HUES6 (cell line): ENCODE data around the gene PPP2R2B.

Experiments used
- H3K27ac ChIP-seq: 2 replicates; pipeline ENCODE4 v1.7.0; 2013; ENCODE audit warnings: low read depth, mild to moderate bottlenecking, low read length, inconsistent platforms
- H3K27me3 ChIP-seq: 2 replicates; pipeline ENCODE4 v1.6.1; 2013; ENCODE audit warnings: low read length; ENCODE audit not compliant: control insufficient read depth, insufficient read depth
- H3K36me3 ChIP-seq: 2 replicates; pipeline ENCODE4 v1.6.1; 2013; ENCODE audit warnings: low read length; ENCODE audit not compliant: control insufficient read depth, insufficient read depth
- H3K4me1 ChIP-seq: 2 replicates; pipeline ENCODE4 v1.6.1; 2013; ENCODE audit warnings: low read length; ENCODE audit not compliant: control insufficient read depth, insufficient read depth
- H3K4me3 ChIP-seq: 2 replicates; pipeline ENCODE4 v1.5.1; 2013; ENCODE audit warnings: low read depth, low read length
- H3K9ac ChIP-seq: one replicate; pipeline ENCODE4 v1.6.1; 2013; ENCODE audit warnings: mild to moderate bottlenecking, low read length
- H3K9me3 ChIP-seq: 2 replicates; pipeline ENCODE4 v1.6.1; 2013; ENCODE audit warnings: low read depth, low read length; ENCODE audit not compliant: control insufficient read depth, insufficient read depth

The PPP2R2B gene

DNA sequence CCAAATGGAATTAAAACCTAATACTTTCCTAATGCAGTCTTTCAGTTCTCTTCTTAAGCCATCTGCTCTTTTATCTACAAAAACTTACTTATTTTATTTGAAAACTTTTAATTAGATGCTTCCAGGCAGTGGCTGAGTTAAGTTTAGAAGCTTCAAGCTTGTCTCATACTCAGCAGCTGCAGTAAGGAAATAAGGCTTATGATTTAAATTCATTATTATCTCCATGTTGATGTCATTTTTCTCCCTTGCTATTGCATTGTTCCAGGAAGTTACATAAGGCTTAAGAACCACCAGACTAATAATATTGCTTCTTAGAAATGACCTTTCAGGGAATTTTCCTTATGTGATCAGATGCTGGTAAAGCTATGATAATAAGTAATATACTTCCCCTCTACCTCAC, 119.6 kb downstream of the PPP2R2B start:
- H3K9ac ChIP-seq = no peak overlapping the region
- H3K9me3 ChIP-seq = no peaks in the 10 kb centered on the region
- H3K4me1 ChIP-seq = peaks cover 3% of the 10 kb centered on the region; the same call in 1 of the 2 replicates
- H3K27ac ChIP-seq = no peak overlapping the region
- no peaks in the 10 kb centered on the region for H3K27me3 ChIP-seq
- H3K36me3 ChIP-seq = no peaks in the 10 kb centered on the region
- H3K4me3 ChIP-seq = no peak overlapping the region

DNA sequence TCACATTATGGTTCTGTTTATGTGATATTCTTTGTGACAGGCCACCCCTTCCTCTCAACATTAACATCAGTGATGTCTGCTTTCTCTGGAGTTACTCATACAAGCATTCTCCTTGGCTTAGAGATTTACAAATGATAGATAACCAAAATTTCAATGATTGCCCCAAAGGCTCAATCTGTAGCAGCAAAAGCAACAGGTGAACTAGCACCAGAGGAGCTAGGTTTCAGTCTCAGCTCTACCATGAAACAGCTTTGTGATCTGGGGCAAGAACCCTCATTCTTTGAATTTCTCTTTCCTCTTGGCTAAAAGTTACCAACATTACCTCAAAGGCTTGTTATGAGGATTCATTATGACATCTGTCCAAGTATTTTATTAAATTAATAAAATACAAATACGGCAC, 120.5 kb downstream of the PPP2R2B start:
- Histone ChIP-seq H3K27me3 (no peaks in the 10 kb centered on the region), H3K9ac (no peak overlapping the region), H3K9me3 (no peaks in the 10 kb centered on the region), H3K4me1 (peaks cover 6% of the 10 kb centered on the region; the same call in 1 of the 2 replicates), H3K27ac (no peak overlapping the region), H3K4me3 (no peak overlapping the region), H3K36me3 (no peaks in the 10 kb centered on the region)

DNA sequence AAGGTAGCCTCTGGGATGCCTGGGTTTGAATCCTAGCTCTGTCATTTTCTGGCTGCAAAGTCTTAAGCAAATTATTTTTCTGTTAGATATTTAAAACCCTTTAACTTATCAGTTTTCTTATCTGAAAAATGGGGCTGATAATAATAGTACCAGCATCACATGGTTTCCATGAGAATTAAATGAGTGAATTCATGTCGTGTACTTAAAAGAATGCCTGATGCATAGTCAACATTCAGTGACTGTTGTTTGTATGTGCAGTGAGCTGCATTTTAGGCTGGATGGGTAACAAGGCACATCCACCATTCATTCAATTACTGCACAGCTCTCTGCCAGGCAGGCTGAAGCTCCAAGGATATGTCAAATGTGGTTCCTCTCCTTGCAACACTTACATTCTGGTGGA, 122.0 kb downstream of the PPP2R2B start:
- H3K27ac ChIP-seq = no peak overlapping the region
- no peaks in the 10 kb centered on the region for H3K9me3 ChIP-seq
- H3K9ac ChIP-seq = no peak overlapping the region
- no peak overlapping the region for H3K4me3 ChIP-seq
- no peaks in the 10 kb centered on the region for H3K36me3 ChIP-seq
- no peaks in the 10 kb centered on the region for H3K27me3 ChIP-seq
- H3K4me1 ChIP-seq = peaks cover 3% of the 10 kb centered on the region; the same call in 1 of the 2 replicates

DNA sequence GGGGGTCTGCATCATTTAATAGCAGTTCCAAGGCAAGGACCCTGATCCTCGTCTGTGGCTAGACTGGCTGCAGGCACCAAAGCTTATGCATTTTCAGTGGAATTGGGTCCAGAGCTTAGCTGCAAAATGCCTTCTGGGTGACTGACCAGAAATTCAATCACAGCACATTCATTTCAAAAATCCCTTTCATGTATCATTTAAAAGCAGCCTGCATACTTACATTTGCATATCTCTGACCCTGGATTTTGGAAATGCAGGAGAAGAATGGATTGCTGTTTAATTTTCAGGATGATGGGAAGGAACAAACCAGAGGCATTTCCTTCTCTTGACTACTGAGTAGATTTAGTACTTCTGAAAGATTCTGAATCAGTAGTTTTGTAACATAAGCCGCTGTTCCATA, 122.8 kb downstream of the PPP2R2B start:
- Histone ChIP-seq H3K27me3 (no peaks in the 10 kb centered on the region), H3K27ac (no peak overlapping the region)

DNA sequence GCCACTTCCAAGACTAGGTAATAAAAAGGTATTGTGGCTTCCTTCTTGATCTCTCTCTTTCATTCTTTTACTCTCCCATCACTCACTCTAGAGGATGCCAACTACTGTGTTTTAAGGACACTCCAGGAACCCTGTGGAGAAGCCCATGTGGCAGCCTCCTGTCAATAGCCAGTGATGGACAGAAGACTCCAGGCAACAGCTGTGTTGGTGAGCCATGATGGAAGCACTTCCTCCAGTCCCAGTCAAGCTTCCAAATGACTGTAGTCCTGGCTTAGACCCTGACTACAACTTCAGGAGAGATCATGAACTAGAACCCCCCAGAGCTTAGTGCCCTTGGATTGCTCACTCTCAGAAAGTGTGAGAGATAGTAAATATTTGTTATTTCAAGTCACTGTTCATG, 123.9 kb downstream of the PPP2R2B start:
- Histone ChIP-seq H3K27me3 (no peaks in the 10 kb centered on the region), H3K27ac (no peak overlapping the region), H3K4me1 (peaks cover 3% of the 10 kb centered on the region; the same call in 1 of the 2 replicates), H3K36me3 (no peaks in the 10 kb centered on the region), H3K9me3 (no peaks in the 10 kb centered on the region), H3K9ac (no peak overlapping the region), H3K4me3 (no peak overlapping the region)

More for the DNA sequence above, 122.8 kb downstream of the PPP2R2B start:
- Histone ChIP-seq H3K4me3 (no peak overlapping the region), H3K9me3 (no peaks in the 10 kb centered on the region), H3K9ac (no peak overlapping the region), H3K36me3 (no peaks in the 10 kb centered on the region), H3K4me1 (peaks cover 3% of the 10 kb centered on the region; the same call in 1 of the 2 replicates)

DNA sequence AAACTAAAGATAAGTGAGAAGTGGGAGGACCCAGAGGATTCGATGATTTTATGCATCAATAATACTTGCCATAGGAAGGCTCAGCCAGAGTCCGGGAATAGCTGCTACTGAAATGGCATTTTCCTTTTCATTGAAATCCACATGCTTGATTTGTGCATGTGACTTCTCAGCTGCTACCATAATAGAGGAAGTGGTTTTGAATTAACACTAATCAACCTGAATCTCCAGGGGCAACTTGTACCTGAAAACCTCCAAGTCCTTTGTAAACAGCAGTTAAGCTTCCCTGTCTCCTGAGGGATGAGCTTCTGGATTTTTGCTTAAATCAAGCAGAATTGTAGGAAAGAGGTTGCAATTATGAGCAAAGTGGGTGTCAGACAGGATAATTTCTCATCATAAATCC, 124.9 kb downstream of the PPP2R2B start:
- Histone ChIP-seq H3K9me3 (peaks cover under 1% of the 10 kb centered on the region; the same call in 1 of the 2 replicates), H3K9ac (no peak overlapping the region), H3K36me3 (no peaks in the 10 kb centered on the region), H3K4me3 (no peak overlapping the region), H3K27ac (no peak overlapping the region), H3K4me1 (peaks cover 3% of the 10 kb centered on the region; the same call in 1 of the 2 replicates), H3K27me3 (no peaks in the 10 kb centered on the region)

DNA sequence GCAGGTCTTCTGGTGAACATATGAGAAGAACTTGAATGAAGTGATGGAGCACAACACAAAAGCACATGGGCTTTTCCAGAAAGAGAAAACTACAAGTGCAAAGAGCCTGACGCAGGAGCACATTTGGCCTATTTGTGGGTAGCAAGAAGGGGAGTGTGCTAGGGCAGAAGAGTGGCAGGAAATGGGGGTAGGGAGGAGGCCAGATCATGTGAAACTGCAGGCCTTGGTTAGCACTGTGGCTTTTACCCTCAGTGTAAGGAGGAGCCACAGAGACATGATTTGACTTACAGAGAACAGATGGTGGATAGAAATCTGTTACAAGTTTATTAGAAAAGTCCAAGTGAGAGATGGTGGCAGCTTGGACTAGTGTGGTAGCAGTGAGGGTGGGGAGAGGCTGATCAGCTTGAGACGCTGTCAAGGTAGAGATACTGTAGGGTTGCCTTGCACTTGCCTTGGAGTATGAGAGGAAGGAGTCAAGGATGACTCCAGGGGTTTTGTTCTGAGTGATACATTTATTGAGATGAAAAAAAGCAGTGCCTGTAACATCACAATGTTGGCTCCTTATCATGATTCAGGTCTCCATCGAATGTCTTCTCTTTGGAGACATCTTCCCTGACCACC, 126.7 kb downstream of the PPP2R2B start:
- no peak overlapping the region for H3K4me3 ChIP-seq
- no peak overlapping the region for H3K27ac ChIP-seq
- H3K27me3 ChIP-seq = no peaks in the 10 kb centered on the region
- H3K4me1 ChIP-seq = peaks cover 3% of the 10 kb centered on the region; the same call in 1 of the 2 replicates
- H3K36me3 ChIP-seq = no peaks in the 10 kb centered on the region
- H3K9ac ChIP-seq = no peak overlapping the region
- peaks cover 5% of the 10 kb centered on the region for H3K9me3 ChIP-seq

DNA sequence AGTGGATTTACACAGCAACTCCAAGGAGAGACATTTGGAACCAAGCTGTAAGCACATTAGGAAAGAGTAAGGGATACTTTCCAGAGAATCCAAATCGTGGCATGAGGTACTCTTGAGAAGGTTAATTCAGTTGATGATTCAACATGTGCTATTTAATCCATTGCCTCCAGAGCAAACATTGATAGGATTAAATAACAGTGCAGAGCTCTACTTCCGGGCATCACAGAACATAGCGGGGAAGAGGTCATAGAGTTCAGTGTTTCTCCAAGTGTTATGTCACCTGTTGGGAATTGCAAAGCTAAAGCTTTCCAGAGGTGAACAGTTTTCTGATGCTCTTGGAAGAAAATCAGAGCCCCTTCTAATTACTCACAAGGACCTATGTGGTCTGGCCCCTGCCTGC, 127.5 kb downstream of the PPP2R2B start:
- H3K36me3 ChIP-seq = no peaks in the 10 kb centered on the region
- no peaks in the 10 kb centered on the region for H3K27me3 ChIP-seq
- H3K9ac ChIP-seq = no peak overlapping the region
- peaks cover 5% of the 10 kb centered on the region for H3K9me3 ChIP-seq
- H3K27ac ChIP-seq = no peak overlapping the region
- no peak overlapping the region for H3K4me3 ChIP-seq
- H3K4me1 ChIP-seq = peaks cover 3% of the 10 kb centered on the region; the same call in 1 of the 2 replicates

DNA sequence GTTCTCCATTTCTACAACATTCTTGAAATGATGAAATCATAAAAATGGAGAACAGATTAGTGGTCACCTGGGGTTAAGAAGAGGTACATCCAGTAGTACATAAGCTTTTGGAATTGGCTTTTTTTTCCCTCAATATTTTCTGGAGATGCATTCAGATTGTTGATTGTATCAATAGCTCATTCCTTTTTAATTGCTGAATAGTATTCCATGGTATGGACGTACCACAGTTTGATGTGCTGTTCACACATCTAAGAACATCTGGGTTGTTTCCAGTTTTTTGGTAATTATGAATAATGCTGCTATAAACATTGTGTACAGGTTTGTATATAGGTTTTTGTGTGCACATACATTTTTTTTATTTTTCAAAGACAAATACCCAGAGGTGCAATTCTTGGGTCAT, 130.0 kb downstream of the PPP2R2B start:
- no peak overlapping the region for H3K27ac ChIP-seq
- no peaks in the 10 kb centered on the region for H3K27me3 ChIP-seq
- no peaks in the 10 kb centered on the region for H3K36me3 ChIP-seq
- H3K9ac ChIP-seq = no peak overlapping the region
- H3K9me3 ChIP-seq = peaks cover 5% of the 10 kb centered on the region
- no peak overlapping the region for H3K4me3 ChIP-seq
- peaks cover 8% of the 10 kb centered on the region for H3K4me1 ChIP-seq

DNA sequence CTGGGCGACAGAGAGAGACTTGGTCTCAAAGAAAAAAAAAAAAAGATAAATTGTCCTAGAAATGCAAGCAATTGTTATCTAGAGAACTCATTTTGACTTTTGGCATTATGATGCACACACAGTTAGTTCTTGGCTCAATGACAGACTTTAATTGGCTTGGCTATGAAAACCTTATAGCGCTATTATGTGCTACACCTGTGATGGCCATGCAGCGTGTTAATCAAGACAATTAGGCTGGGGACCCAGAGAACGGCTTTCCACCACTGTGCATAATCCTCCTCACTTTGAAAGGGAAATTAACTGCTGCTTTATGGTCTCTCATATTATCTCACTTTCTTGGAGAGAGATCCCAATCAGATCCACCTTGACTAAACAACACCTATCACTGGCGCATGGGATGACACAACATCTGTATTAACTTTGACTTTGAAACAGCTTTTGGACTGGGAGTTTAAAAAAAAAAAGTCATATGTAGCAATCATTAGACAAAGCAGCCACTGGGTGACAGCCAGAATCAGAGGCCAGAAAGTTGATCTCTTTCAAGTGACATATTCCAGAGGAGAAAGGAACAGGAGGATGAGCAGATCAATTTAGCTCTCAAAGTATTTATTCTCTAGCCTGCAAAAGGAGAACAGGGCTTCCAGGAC, 132.5 kb downstream of the PPP2R2B start:
- Histone ChIP-seq H3K27me3 (no peaks in the 10 kb centered on the region), H3K4me3 (no peak overlapping the region), H3K36me3 (no peaks in the 10 kb centered on the region), H3K4me1 (peaks cover 8% of the 10 kb centered on the region), H3K9me3 (peaks cover 5% of the 10 kb centered on the region), H3K9ac (no peak overlapping the region), H3K27ac (no peak overlapping the region)

DNA sequence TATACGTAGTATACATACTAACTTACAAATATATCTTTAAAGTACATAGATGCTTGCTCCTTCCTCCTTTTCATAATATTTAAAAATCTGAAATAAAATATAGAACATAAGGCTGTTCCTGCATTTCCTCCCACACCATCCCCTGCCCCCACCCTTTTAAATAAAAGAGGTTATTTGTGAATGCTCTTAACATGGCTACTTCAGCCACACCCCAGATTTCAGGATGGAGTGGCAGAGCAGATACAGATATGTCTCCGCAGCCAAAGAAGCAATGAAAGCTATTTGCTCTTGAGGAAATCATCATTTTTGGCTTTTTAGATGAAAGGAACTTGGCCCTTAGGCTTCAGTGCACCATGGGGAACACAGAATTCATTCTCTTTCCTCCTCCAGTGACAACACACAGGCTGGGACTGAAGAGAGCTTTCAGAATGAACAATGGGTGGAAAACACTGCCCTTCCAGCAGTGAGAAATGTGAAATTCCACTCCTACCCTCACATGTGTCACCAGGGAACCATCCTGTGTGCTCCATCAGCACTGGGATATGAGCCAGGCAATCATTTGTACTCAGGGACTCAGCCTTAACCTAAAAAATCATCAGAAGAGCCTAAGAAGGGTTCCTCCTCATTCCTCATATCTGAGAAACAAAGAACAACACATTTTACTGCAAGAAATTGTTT, 134.3 kb downstream of the PPP2R2B start:
- Histone ChIP-seq H3K9ac (no peak overlapping the region), H3K27ac (no peak overlapping the region), H3K4me1 (peaks cover 8% of the 10 kb centered on the region), H3K36me3 (no peaks in the 10 kb centered on the region), H3K9me3 (peaks cover 5% of the 10 kb centered on the region), H3K4me3 (no peak overlapping the region), H3K27me3 (no peaks in the 10 kb centered on the region)
